GM12878 (cell line): ENCODE measurements around the gene FOXRED2. TPM values are rescaled to one million over a fixed set of nuclear protein-coding genes. Genes with fewer than 3 reads are reported as not detected.

Experiments
- ATAC-seq: fragments of 200-7000 bp; cut with Tn5 transposase; 3 replicates; pipeline ENCODE4 v1.9.1; 2020; ENCODE audit warnings: mild to moderate bottlenecking, moderate library complexity
- BruUV-seq: library from RNA; stranded (reverse); fragments of 400-500 nt; replicated peaks from 2 replicates; lab custom pipeline; 2021; lab: Mats Ljungman, UMichigan
- CTCF ChIA-PET: fragments of 300-600 bp; sonication (Branson Sonifier 250); formaldehyde crosslinking; extraction: SDS; loops from one replicate; lab custom pipeline; 2021; ENCODE audit warnings: inconsistent platforms; lab: Yijun Ruan, JAX
- POLR2A ChIA-PET: fragments of 350-600 bp; formaldehyde crosslinking; extraction: SDS; loops from one replicate; lab custom pipeline; 2021; ENCODE audit warnings: inconsistent platforms; lab: Charles Lee
- RAD21 ChIA-PET: fragments of 300-600 bp; sonication (Branson Sonifier 250); formaldehyde crosslinking; loops from one replicate; lab custom pipeline; 2023; ENCODE audit warnings: antibody characterized with exemption; ENCODE audit not compliant: unreplicated experiment; lab: Charles Lee
- SMC1A ChIA-PET: fragments of 300-600 bp; sonication (Branson Sonifier 250); formaldehyde crosslinking; loops from one replicate; lab custom pipeline; 2023; ENCODE audit not compliant: unreplicated experiment, uncharacterized antibody; lab: Charles Lee
- DNase-seq: peaks from one replicate; pipeline ENCODE4 v3.0.0-alpha.2; 2011; ENCODE audit warnings: low read depth, low spot score
- FAIRE-seq: peaks from 3 replicates; lab custom pipeline; 2011; peaks lifted over from hg19 to GRCh38; lab: Jason Lieb, UNC
- H2AFZ ChIP-seq: 2 replicates; pipeline ENCODE4 v1.6.0; 2011; ENCODE audit warnings: low read depth, low read length, control low read depth; ENCODE audit not compliant: control insufficient read depth
- H3K27ac ChIP-seq: 2 replicates; pipeline ENCODE4 v1.5.1; 2011; ENCODE audit warnings: control low read depth; ENCODE audit not compliant: control insufficient read depth, insufficient read depth
- H3K27me3 ChIP-seq, 2 experiments: replicated peaks in 1 of 2; 2 replicates each; pipeline versions ENCODE4 v1.6.0 to v1.6.1; 2011; ENCODE audit warnings: low read length in 1 of 2; ENCODE audit not compliant: control insufficient read depth in 2 of 2, insufficient read depth in 2 of 2
- H3K36me3 ChIP-seq, 2 experiments: 2 replicates each; pipeline ENCODE4 v1.5.1; 2011; ENCODE audit warnings: low read length in 1 of 2; ENCODE audit not compliant: control insufficient read depth in 2 of 2, insufficient read depth in 2 of 2
- H3K4me1 ChIP-seq: 2 replicates; pipeline ENCODE4 v1.6.1; 2011; ENCODE audit warnings: mild to moderate bottlenecking, low read length, moderate library complexity, mixed read lengths; ENCODE audit not compliant: control insufficient read depth, insufficient read depth
- H3K4me2 ChIP-seq: 2 replicates; pipeline ENCODE4 v1.6.0; 2011; ENCODE audit warnings: control low read depth; ENCODE audit not compliant: control insufficient read depth, insufficient read depth
- H3K4me3 ChIP-seq: fragments of 200-600 bp; sonication (generic); 2 replicates; pipeline ENCODE4 v1.5.1; 2016
- H3K79me2 ChIP-seq: 2 replicates; pipeline ENCODE4 v1.6.0; 2011; ENCODE audit warnings: low read length; ENCODE audit not compliant: control insufficient read depth, insufficient read depth
- H3K9ac ChIP-seq: 2 replicates; pipeline ENCODE4 v1.8.0; 2011; ENCODE audit warnings: low read length, control low read depth, mixed read lengths; ENCODE audit not compliant: control insufficient read depth, insufficient read depth
- H3K9me3 ChIP-seq: replicated peaks from 3 replicates; pipeline ENCODE4 v1.5.1; 2011; ENCODE audit warnings: mild to moderate bottlenecking, low read length; ENCODE audit not compliant: control insufficient read depth, insufficient read depth
- H4K20me1 ChIP-seq: 2 replicates; pipeline ENCODE4 v1.6.0; 2011; ENCODE audit not compliant: control insufficient read depth, insufficient read depth
- BHLHE40 ChIP-seq, 2 experiments: fragments of 450-650 bp in 1 of 2; IDR thresholded peaks; 2 replicates each; pipeline ENCODE4 v1.6.1; 2011 to 2017; ENCODE audit warnings: low read depth in 2 of 2, borderline replicate concordance in 1 of 2, improper control_type of control experiment in 1 of 2, low read length in 1 of 2, mild to moderate bottlenecking in 1 of 2
- CHD1 ChIP-seq: IDR thresholded peaks from 2 replicates; pipeline ENCODE4 v1.6.1; 2012; ENCODE audit warnings: low read depth, low read length, improper control_type of control experiment
- CREB1 ChIP-seq: IDR thresholded peaks from 2 replicates; pipeline ENCODE4 v1.6.1; 2012; ENCODE audit warnings: low read depth, mild to moderate bottlenecking, inconsistent platforms
- E2F4 ChIP-seq: IDR thresholded peaks from 2 replicates; pipeline ENCODE4 v1.6.1; 2012; ENCODE audit warnings: low read depth, low read length, improper control_type of control experiment
- IKZF1 ChIP-seq: fragments of 450-650 bp; conservative IDR thresholded peaks from 2 replicates; pipeline ENCODE4 v1.6.1; 2017; ENCODE audit warnings: antibody characterized with exemption, mild to moderate bottlenecking
- IRF4 ChIP-seq: IDR thresholded peaks from 2 replicates; pipeline ENCODE4 v1.6.1; 2011; ENCODE audit warnings: low read depth, low read length
- JUNB ChIP-seq: IDR thresholded peaks from 2 replicates; pipeline ENCODE4 v1.6.1; 2016; ENCODE audit warnings: antibody characterized with exemption, mild to moderate bottlenecking
- NRF1 ChIP-seq: conservative IDR thresholded peaks from 2 replicates; pipeline ENCODE4 v1.6.1; 2011; ENCODE audit warnings: mild to moderate bottlenecking, low read depth, low read length, improper control_type of control experiment
- POLR2A ChIP-seq: IDR thresholded peaks from 2 replicates; pipeline ENCODE4 v1.6.1; 2011; ENCODE audit warnings: low read depth, mild to moderate bottlenecking, low read length
- RELA ChIP-seq: fragments of 450-650 bp; IDR thresholded peaks from 2 replicates; pipeline ENCODE4 v1.8.0; 2014; ENCODE audit warnings: borderline replicate concordance; ENCODE audit not compliant: partially characterized antibody
- RFX5 ChIP-seq: IDR thresholded peaks from 2 replicates; pipeline ENCODE4 v1.6.1; 2011; ENCODE audit warnings: low read depth, low read length, improper control_type of control experiment
- SIN3A ChIP-seq: IDR thresholded peaks from 2 replicates; pipeline ENCODE4 v1.6.1; 2012; ENCODE audit warnings: low read depth, low read length, improper control_type of control experiment
- ZNF207 ChIP-seq: fragments of 450-650 bp; IDR thresholded peaks from 2 replicates; pipeline ENCODE4 v1.6.1; 2014; ENCODE audit warnings: antibody characterized with exemption, mild to moderate bottlenecking, borderline replicate concordance
- ZNF217 ChIP-seq: fragments of 450-650 bp; IDR thresholded peaks from 2 replicates; pipeline ENCODE4 v1.6.1; 2017; ENCODE audit warnings: antibody characterized with exemption, mild to moderate bottlenecking
- ZNF274 ChIP-seq: IDR thresholded peaks from one replicate; pipeline ENCODE4 v1.8.0; 2011; ENCODE audit not compliant: insufficient read length, insufficient read depth
- WGBS: methylation state at CpG from one replicate; pipeline ENCODE4 v1.1.6; 2016; ENCODE audit warnings: low lambda C conversion rate; ENCODE audit not compliant: insufficient replicate concordance, insufficient coverage; ENCODE audit errors: missing lambda C conversion rate; 5-methylcytosine and 5-hydroxymethylcytosine counted together
- in situ Hi-C: fragments of 300-500 bp; cut with MboI; formaldehyde crosslinking; loops from 9 replicates; pipeline ENCODE4 v1.14.3; 2018; ENCODE audit warnings: mixed read lengths
- intact Hi-C: fragments of 100-400 bp; cut with micrococcal nuclease; formaldehyde crosslinking; loops from one replicate; pipeline ENCODE4 v1.14.2; 2022; ENCODE audit not compliant: unreplicated experiment
- polyA plus RNA-seq, 11 experiments: library from polyadenylated mRNA; depleted of rRNA in 4 of 11; unstranded in 6 of 11; stranded (reverse) in 5 of 11; fragments of >200 nt; fragmentation: Nextera tagmentation in 4 of 11; fragmentation: Illumina TruSeq in 1 of 11; extraction: Ambion mirVana in 4 of 11; extraction: Trizol in 1 of 11; gene quantifications; 1 replicate in 1 of 11; 2 replicates in 10 of 11; pipeline versions ENCODE4 v1.2.1 to v1.2.3, GENCODE V29; 2011 to 2016; ENCODE audit warnings: inconsistent platforms in 2 of 11, missing spikeins in 2 of 11, low read depth in 1 of 11
- total RNA-seq, 4 experiments: library from RNA; depleted of rRNA in 3 of 4; stranded (reverse); fragments of >200 nt in 3 of 4; fragmentation: Illumina TruSeq in 1 of 4; extraction: Trizol in 1 of 4; gene quantifications; 2 replicates each; pipeline versions ENCODE4 v1.2.1 to v1.2.3, GENCODE V29; 2013 to 2021
- TF ChIP-seq, protein P1 (sequence below): IDR thresholded peaks from 2 replicates; pipeline ENCODE4 v1.6.1; 2012; ENCODE audit warnings: low read length, inconsistent platforms
- TF ChIP-seq, protein P2 (sequence below): fragments of 450-650 bp; formaldehyde crosslinking; IDR thresholded peaks from 2 replicates; pipeline ENCODE4 v1.5.0; 2022; ENCODE audit warnings: mild to moderate bottlenecking, missing genetic modification characterization

Gene FOXRED2
- total and polyA plus RNA-seq, 10 of the 15 experiments (the other 5 are each of a cell fraction or from before 2014, with no cell fraction given) = 1.8 to 28.8 (median 7.6) TPM

- Histone ChIP-seq H3K27ac (peak within 1 kb of the TSS; percentile 95), H3K4me2 (peak within 1 kb of the TSS; percentile 85), H2AFZ (peak within 1 kb of the TSS; percentile 46), H3K9ac (peak within 1 kb of the TSS; percentile 70), H3K4me1 (peaks cover 6% of the 10 kb centered on the region), H3K9me3 (no peaks in the 10 kb centered on the region), H3K4me3 (peak within 1 kb of the TSS; percentile 96), H3K79me2 (peaks cover 12% of the 10 kb centered on the region), H3K36me3 (peaks cover 4 to 9% of the 10 kb centered on the region in 2 experiments; a peak in 3 of 4 replicates), H4K20me1 (no peaks in the 10 kb centered on the region), H3K27me3 (no peaks in the 10 kb centered on the region)
- DNase-seq (peak; percentile 82), FAIRE-seq (peak; percentile 62), ATAC-seq (peak; percentile 94)
- ChIA-PET SMC1A (interaction anchor here (0.7 to 1.8 kb wide), 7 partner anchors 11 to 833 kb away, joined by 3 to 5 read pairs (median 4); partner anchors contain the start of genes FOXRED2 and MYH9), CTCF (interaction anchor here (1.1 to 3.7 kb wide), 4 partner anchors 11 to 180 kb away, joined by 4 to 16 read pairs (median 8); no protein-coding TSS in a partner anchor), POLR2A (interaction anchor here (0.5 to 1.8 kb wide), 13 partner anchors 9 to 242 kb away, joined by 3 to 8 read pairs (median 4); partner anchors contain the start of genes APOL2 and FOXRED2), RAD21 (interaction anchor here (0.5 to 2.0 kb wide), 11 partner anchors 9 to 716 kb away, joined by 3 to 9 read pairs (median 4); partner anchors contain the start of genes APOL2 and EIF3D)
- BruUV-seq = no TSS peak
- WGBS = 1% methylated on average over 55 of the region's 62 CpGs
- in situ Hi-C loops = no loop called here
- intact Hi-C loops = loop anchor here (2.0 to 10.0 kb wide), 2 partner anchors 29 to 287 kb away; no protein-coding TSS in a partner anchor
- TF ChIP-seq ZNF207 = no peak; the same call in 1 of the 2 replicates
- TF ChIP-seq JUNB = no peak
- TF ChIP-seq, protein P1, sequence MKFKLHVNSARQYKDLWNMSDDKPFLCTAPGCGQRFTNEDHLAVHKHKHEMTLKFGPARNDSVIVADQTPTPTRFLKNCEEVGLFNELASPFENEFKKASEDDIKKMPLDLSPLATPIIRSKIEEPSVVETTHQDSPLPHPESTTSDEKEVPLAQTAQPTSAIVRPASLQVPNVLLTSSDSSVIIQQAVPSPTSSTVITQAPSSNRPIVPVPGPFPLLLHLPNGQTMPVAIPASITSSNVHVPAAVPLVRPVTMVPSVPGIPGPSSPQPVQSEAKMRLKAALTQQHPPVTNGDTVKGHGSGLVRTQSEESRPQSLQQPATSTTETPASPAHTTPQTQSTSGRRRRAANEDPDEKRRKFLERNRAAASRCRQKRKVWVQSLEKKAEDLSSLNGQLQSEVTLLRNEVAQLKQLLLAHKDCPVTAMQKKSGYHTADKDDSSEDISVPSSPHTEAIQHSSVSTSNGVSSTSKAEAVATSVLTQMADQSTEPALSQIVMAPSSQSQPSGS = no peak
- peak; percentile 99 for TF ChIP-seq POLR2A
- peak; percentile 12 to 49; a peak in 2 of 4 replicates for TF ChIP-seq BHLHE40 (IDR thresholded peaks at IDR 0.05; ENCODE audit: borderline replicate concordance in 1 of 2, low read depth in 2 of 2, low read length in 1 of 2)
- no peak; the same call in 1 of the 2 replicates for TF ChIP-seq CHD1
- 0 out of 2 replicates have a peak, but pooled peaks have one; percentile 52 for TF ChIP-seq RFX5
- no peak for TF ChIP-seq ZNF217
- TF ChIP-seq RELA = no peak
- TF ChIP-seq NRF1 = no peak
- TF ChIP-seq, protein P2, sequence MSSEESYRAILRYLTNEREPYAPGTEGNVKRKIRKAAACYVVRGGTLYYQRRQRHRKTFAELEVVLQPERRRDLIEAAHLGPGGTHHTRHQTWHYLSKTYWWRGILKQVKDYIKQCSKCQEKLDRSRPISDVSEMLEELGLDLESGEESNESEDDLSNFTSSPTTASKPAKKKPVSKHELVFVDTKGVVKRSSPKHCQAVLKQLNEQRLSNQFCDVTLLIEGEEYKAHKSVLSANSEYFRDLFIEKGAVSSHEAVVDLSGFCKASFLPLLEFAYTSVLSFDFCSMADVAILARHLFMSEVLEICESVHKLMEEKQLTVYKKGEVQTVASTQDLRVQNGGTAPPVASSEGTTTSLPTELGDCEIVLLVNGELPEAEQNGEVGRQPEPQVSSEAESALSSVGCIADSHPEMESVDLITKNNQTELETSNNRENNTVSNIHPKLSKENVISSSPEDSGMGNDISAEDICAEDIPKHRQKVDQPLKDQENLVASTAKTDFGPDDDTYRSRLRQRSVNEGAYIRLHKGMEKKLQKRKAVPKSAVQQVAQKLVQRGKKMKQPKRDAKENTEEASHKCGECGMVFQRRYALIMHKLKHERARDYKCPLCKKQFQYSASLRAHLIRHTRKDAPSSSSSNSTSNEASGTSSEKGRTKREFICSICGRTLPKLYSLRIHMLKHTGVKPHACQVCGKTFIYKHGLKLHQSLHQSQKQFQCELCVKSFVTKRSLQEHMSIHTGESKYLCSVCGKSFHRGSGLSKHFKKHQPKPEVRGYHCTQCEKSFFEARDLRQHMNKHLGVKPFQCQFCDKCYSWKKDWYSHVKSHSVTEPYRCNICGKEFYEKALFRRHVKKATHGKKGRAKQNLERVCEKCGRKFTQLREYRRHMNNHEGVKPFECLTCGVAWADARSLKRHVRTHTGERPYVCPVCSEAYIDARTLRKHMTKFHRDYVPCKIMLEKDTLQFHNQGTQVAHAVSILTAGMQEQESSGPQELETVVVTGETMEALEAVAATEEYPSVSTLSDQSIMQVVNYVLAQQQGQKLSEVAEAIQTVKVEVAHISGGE (CRISPR knock-in tag) = no peak
- TF ChIP-seq IRF4 = 0 out of 2 replicates have a peak, but pooled peaks have one; percentile 48
- TF ChIP-seq E2F4 = no peak
- no peak for TF ChIP-seq ZNF274
- peak; percentile 88 for TF ChIP-seq IKZF1
- peak; percentile 95 for TF ChIP-seq CREB1
- peak; percentile 92 for TF ChIP-seq SIN3A
These were observed 25.3 kb downstream of the FOXRED2 start, which contains the start of gene TXN2 for GRCh38 chr22:36481393-36482168. Gene TXN2, minus strand, starts transcription at chr22:36481640. Its CDS starts 803 bp downstream, at chr22:36480837.
